ENCODE data around the gene COL25A1.

DNA sequence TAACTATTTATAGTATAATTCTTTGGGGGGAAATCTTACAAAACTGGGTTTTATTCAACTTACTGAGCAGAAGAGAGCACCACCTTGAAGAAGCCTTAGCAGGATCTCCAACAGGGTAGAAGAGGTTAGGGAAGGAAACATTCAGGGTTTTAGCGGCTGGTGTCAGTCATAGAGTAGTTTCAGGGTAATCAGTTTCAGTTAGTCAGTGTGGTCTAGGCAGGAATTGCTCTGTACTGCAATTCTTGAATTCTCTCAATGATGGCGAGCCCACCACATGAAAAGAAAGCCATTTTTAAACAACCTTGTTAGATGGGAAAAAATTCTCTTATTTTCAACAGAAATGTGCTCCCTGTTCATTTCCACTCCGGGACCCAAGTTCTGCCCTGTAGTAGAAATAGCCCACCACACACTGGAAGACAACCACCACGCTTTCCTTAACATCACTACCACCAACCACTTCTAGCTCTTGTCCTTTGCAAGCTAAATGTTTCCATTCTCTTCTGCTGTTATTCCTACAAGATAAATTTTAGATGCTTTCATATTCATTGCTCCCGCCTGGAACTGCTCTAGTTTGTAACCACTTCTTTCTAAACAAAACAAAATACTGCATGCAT, 25.9 kb downstream of the COL25A1 start:
- TF ChIP-seq POLR2A (IDR thresholded peaks at IDR 0.05): no peak
- TF ChIP-seq, protein P1, sequence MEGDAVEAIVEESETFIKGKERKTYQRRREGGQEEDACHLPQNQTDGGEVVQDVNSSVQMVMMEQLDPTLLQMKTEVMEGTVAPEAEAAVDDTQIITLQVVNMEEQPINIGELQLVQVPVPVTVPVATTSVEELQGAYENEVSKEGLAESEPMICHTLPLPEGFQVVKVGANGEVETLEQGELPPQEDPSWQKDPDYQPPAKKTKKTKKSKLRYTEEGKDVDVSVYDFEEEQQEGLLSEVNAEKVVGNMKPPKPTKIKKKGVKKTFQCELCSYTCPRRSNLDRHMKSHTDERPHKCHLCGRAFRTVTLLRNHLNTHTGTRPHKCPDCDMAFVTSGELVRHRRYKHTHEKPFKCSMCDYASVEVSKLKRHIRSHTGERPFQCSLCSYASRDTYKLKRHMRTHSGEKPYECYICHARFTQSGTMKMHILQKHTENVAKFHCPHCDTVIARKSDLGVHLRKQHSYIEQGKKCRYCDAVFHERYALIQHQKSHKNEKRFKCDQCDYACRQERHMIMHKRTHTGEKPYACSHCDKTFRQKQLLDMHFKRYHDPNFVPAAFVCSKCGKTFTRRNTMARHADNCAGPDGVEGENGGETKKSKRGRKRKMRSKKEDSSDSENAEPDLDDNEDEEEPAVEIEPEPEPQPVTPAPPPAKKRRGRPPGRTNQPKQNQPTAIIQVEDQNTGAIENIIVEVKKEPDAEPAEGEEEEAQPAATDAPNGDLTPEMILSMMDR (IDR thresholded peaks at IDR 0.05): no peak
